HG03025 (cell line): ENCODE results near the gene TNRC6B.
"Not testable (repeated sequence)": the region's sequence is repeated elsewhere in the genome, so short reads cannot be mapped to it uniquely, and the experiment has no call there.

Experiments
- ATAC-seq: cut with Tn5 transposase; IDR thresholded peaks from one replicate; pipeline ENCODE4 v1.9.1; 2021; ENCODE audit warnings: mild to moderate bottlenecking, moderate library complexity; ENCODE audit not compliant: unreplicated experiment, low FRiP score

The TNRC6B gene

DNA sequence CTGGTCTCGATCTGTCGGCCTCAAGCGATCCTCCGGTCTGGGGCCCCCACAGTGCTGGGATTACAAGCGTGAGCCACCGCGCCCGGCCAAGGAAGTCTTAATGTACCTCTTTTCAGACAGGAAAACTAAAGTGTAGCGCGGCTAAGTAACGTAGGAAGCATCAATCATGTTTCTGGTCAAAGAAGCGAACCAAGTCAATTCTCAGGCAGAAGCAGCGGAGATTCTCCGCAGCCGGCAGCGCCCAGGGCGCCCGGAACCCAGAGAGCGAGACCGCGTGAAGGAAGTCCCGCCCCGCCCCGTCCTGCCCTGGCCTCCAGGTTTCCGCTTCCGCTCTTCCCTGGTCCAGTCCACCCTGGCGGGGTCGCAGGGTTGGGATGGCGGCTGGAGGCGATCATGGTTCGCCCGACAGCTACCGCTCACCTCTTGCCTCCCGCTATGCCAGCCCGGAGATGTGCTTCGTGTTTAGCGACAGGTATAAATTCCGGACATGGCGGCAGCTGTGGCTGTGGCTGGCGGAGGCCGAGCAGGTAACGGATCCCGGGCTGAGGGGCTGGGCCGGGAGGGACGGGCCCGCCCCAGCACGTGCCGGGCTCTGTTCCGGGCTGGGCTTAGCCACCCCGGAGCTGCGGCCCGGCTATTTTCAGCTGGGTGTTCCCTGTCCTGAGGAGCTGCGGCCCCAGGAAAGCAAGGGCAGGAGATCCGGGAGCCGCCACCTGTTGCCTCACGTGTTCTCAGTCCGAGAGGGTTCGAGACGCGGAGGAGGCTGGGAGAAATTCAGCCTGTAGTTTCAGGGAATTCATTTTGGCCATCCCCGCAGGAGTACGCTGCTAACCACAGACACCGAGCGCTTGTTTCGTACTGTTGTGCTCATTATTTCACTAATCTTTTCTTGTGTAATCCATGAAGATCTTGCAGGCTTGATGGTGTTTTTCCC is 168.7 kb downstream of the TNRC6B start, which contains the start of gene ADSL:
ADSL (plus strand) TSS at position 316 of the 934 bp plus-strand sequence; CDS start at position 375, 59 bp downstream.
- peak; percentile 77 for ATAC-seq

DNA sequence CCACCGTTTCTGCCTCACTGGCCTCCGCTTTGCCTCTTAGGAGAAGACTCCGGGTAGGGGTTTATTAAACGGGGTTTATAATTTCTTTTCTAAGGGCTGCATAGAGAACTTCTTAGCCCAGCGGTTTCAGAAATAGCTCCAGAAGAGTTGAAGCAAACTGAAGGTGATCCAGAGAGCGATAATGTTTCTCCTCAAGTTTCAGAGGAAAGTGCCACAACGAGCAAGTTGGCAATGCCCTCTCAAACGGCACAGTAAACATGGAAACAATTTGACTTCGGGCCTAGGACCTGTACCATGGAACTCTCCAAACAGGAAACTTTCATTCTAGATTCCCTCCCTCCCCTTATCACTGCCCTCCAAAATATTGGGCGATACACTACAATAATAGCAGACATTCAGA is 169.6 kb downstream of the TNRC6B start:
- no peak for ATAC-seq

DNA sequence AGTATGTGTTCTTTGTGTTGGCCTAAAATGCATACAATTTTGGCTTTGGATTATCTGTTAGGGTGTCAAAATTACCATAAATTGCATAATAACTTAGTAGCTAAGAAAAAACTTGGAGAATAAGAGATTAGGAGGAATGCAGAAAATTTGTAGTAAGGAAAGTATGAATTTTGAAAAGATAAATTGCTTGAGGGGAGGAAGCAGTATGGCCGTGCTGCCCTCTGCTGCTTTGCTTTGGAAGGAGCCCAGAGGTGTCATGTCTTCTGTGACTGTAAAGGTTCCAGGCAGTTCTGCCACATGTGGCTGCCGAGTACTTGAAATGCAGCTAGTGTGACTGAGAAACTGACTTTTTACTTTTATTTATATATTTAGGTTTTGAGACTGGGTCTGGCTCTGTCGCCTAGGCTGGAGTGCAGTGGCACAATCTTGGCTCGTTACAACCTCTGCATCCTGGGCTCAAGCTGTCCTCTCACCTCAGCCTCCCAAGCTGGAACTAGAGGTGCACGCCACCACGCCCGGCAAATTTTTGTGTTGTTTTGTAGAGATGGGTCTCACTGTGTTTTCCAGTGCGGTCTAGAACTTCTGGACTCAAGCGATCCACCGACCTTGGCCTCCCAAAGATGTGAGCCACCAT is 170.4 kb downstream of the TNRC6B start:
- ATAC-seq, result no peak

DNA sequence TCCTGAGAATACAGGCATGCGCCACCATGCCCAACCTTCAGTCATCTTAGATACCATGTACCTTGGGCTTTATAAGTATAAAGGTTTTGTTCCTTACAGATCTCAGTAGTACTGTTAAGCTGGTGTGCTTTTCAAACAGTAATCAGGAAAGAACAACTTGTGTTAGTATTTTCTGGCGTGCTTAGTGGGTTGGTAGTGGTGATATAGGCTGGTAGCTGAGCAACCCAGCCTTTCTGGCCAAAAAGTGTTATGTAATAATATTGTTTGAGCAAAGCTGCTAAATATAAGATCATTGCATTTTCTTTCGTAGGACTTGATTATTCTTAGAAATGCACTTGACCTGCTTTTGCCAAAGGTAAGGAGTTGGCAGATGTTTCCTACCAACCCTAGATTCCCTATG is 175.0 kb downstream of the TNRC6B start:
- no peak for ATAC-seq

DNA sequence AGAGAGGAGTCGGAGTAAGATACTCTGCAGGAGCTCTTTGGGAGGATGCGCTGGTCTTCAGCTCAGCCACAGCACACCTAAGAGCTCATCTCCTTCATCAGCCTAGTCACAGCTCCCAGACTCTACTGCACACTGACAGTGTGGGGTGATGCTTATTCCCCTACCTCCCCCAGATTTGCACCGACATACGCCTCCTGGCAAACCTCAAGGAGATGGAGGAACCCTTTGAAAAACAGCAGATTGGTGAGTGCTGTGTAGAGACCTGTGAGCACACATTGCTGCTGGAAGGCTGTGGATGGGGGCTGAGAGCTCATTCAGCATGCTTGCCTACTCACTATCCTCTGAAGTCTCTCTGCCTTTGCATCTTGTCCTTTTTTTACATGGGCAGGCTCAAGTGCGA is 183.4 kb downstream of the TNRC6B start:
- no peak for ATAC-seq

DNA sequence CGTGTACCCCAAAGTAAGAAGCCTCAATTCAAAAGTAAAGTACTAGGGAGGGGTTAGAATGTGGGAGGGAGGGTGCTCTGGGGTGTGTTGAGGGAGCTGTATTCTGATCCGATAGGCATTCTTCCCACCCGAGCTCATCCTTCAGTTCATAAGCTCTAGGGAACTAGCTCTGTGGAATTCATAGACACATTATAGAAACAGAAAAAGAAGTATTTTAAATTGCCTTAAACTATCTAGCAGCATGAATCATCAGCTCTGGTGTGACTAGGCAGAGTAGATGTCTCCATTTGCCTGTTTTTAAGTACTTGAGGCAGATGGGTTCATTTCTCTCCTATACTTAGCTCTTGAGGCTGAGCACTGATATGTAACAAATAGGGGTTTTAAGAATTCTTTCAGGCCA is 185.3 kb downstream of the TNRC6B start:
- ATAC-seq, result no peak

DNA sequence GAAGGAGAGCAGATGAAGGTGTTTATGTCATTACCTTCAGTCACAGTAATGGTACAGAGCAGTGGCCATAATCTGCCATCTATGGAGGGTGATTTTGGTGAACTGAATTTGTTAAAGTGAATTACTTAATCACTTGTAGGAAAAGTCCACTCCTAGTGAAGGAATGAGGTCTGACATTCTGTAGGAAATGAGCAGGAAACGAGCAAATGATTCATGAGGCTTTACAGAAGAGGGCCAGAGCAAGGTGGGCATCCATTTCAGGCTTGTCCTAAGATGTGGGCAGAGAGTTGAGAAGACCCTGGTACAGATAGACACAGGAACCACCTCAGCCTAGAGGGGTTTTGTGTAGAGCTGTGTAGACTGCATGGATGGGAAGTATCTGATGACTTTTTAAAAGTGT is 186.7 kb downstream of the TNRC6B start:
- ATAC-seq, result no peak

DNA sequence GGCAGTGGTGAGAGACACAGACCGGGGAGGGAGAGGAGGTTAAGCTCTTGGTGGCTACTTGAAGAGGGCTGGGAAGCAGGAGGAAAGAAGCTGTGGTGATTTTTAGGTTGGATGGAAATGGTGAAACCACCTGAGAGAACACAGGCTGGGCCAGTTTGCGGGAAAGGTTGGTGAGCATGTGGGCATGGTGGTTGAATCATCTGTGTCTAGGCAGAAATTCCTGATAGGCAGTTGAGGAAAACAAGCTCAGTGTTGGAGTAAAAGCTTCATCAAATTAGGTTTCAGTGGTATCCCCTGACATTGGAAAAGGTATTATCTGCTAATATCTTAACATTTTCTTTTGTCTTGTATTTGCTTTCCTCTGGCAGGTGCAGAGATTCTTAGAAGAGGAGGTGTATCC is 188.3 kb downstream of the TNRC6B start:
- ATAC-seq, result no peak

DNA sequence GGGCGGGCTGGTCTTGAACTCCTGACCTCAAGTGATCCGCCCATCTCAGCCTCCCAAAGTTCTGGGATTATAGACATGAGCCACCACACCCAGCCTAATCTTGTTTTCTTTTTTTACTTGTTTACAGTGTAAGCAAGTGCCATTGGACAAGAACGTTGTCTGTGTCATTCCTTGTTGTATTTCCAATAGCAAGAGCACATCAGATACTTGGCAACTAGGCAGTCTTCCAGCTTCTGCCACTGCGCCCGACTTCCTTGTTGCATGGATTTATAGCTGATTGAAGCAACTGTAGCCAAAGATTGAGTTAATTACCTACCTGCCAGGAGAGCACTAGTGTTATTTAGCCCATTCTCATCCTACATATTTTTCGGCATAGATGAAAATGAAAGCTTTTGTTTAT is 189.6 kb downstream of the TNRC6B start:
- no peak for ATAC-seq

DNA sequence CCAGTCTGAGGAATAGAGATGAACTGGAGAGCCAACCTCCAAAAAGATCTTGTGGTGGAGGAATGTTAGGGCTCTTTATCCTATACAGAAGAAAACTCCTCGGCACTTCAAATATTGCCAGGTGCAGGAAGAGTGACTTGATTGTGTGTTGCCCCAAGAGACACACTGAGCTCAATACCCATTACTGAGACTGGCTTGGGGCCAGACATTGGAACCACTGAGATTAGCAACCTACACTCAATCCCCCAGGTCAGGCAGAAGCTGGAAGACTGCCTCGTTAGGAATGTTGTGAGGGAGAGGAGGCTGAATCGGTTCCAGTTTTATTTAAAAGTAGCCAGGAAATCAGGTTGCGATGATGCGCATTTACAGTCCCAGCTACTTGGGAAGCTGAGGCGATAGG is 190.3 kb downstream of the TNRC6B start:
- ATAC-seq, result no peak

DNA sequence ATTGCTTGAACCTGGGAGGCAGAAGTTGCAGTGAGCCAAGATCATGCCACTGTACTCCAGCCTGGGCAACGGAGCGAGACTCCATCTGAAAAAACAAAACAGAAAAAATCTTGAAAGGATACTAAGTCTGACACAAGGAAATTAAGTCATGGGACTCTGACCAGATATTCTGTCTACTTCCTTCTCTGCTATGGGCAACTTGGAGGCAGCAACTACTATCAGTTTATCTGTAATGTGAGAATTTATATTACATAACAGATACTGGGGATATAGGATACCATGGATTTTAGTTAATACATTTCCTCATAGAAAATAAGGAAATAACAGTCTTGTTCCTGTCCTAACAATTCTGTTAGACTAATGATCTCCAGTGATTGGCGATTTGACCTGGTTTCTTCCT is 191.1 kb downstream of the TNRC6B start:
- no peak for ATAC-seq

DNA sequence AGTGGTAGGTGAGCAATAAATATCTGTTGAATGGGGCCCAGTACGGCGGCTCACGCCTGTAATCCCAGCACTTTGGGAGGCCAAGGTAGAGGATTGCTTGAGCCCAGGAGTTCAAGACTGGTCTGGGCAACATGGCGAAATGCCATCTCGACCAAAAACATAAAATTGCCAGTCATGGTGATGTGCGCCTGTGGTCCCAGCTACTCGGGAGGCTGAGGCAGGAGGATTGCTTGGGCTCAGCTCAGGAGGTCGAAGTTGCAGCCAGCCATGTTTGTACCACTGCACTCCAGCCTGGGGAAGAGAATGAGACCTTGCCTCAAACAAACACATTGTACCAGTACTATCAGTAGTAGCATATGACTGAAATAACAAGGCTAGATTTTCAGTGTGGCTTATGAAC is 196.8 kb downstream of the TNRC6B start:
- no peak for ATAC-seq

DNA sequence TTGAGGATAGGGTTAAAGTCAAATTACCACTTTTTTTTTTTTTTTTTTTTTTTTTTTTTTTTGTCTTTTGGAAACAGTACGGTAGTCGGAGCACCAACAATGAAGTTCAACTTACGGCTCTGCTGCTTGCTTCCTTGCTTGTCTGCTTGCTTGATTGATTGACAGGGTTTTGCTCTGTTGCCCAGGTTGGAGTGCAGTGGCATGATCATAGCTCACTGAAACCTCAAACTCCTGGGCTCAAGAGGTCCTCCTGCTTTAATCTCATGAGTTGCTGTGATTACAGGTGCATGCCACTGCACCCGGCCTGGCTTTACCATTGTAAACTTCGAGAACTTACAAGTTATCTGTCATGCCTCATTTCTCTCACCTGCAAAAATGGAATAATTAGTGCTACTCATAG is 198.4 kb downstream of the TNRC6B start:
- no peak for ATAC-seq

DNA sequence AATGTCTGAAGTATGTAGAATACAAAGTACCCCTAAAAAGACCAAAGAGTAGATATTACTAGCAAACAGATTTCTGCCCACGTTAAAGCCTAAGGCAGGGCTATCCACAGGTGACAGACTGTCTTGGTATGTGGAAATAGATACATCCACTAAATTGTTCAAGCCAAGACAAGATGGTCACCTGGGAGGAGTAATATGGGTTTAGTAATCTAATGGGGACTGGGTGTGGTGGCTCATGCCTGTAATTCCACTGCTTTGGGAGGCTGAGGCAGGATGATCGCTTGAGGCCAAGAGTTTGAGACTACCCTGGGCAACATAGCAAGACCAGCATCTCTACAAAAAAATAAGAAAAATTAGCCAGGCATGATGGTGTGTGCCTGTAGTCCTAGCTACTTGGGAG is 200.2 kb downstream of the TNRC6B start:
- ATAC-seq, result no peak

DNA sequence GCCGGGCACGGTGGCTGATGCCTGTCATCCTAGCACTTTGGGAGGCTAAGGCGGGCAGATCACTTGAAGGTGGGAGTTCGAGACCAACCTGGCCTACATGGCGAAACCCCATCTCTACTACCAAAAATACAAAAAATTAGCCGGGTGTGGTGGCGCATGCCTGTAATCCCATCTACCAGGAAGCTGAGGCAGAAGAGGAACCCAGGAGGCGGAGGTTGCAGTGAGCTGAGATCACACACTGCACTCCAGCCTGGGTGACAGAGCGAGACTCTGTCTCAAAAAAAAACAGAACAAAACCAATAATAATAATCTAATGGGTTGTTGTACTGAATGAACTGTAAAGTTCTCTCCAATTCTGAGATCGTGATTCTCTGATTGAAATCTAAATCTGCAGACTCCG is 200.7 kb downstream of the TNRC6B start:
- not testable (repeated sequence) for ATAC-seq

DNA sequence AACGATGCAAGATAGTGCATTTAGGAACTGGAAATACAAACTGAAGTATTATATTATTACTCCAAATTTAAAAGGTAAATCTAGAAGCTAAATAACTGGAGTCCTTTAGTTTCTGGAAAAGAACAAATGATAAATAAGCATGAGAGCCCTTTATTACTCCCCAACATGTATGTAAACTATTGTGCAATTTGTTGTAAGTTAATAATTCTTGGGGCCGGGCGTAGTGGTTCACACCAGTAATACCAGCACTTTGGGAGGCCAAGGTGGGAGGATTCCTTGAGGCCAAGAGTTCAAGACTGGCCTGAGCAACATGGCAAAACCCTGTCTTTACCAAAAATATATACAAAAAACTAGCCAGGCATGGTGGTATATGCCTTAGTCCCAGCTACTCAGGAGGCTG is 203.7 kb downstream of the TNRC6B start:
- no peak for ATAC-seq

DNA sequence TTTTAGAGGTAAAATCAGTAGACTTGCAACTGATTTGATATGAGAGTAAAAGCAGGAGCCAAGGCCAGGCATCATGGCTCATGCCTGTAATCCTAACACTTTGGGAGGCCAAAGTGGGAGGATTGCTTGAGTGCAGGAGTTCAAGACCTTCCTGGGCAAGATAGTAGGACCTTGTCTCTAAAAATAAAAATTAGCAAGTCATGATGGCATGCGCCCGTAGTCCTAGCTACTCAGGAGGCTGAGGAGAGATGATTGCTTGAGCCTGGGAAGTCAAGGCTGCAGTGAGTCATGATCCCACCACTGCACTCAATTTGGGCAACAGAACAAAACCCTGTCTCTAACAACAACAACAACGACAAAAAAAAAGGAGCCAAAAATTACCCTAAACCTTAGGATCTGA is 206.2 kb downstream of the TNRC6B start:
- ATAC-seq, result no peak

DNA sequence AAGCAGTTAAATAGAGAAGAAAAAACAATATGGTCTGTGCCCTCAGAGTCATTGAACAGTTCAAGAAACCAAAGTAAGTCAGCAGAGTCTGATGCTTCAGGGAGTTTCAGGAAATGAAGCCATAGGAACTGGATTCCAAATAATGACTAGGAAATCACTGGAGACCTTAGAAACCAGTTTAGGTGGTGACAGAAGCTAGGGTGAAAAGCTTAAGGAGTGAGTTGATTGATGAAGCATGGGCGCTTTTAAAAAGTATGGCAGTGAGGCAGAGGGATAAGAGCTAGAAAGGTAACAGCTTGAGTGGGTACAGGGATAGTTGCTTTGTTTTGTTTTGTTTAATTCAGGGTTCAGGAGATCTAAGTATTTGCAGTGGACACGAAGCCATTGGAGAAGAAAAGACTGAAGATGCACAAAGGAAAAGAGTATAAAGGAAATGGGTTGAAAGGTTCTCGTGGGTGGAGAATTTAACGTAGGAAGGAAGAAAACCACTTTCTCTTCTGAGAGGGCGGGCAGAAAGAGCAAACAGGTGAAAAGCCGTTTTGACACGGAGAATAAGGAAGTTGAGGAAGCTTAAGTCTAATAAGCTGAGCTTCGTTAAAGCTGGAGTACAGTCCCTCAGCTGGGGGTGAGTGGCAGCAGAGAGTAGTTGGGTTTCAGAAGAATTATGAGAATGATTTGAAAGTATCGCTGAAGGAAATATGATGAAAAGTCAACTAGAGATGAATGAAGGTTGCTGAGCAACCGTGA is 207.5 kb downstream of the TNRC6B start:
- no peak for ATAC-seq
